ENCODE data around the gene MRPL36.
A peak's percentile ranks its signal among the peaks of the same experiment; 100 is the strongest.
"Not testable (repeated sequence)": the region's sequence is repeated elsewhere in the genome, so short reads cannot be mapped to it uniquely, and the experiment has no call there.

The MRPL36 gene

GRCh38 chr5:1799602-1800471, at the start of gene MRPL36:
MRPL36 (minus strand) TSS chr5:1799837; CDS start chr5:1798935, 902 bp downstream.
- DNase-seq: peak; percentile 86

GRCh38 chr5:1847611-1848010, 48.0 kb upstream of the MRPL36 start:
- no peak for DNase-seq

- DNase-seq: no peak
Measured at GRCh38 chr5:1847056-1847455, 47.4 kb upstream of the MRPL36 start.

- DNase-seq: no peak
Measured at GRCh38 chr5:1846583-1846982, 46.9 kb upstream of the MRPL36 start.

- no peak for DNase-seq
Measured at GRCh38 chr5:1845696-1846095, 46.1 kb upstream of the MRPL36 start.

DNA sequence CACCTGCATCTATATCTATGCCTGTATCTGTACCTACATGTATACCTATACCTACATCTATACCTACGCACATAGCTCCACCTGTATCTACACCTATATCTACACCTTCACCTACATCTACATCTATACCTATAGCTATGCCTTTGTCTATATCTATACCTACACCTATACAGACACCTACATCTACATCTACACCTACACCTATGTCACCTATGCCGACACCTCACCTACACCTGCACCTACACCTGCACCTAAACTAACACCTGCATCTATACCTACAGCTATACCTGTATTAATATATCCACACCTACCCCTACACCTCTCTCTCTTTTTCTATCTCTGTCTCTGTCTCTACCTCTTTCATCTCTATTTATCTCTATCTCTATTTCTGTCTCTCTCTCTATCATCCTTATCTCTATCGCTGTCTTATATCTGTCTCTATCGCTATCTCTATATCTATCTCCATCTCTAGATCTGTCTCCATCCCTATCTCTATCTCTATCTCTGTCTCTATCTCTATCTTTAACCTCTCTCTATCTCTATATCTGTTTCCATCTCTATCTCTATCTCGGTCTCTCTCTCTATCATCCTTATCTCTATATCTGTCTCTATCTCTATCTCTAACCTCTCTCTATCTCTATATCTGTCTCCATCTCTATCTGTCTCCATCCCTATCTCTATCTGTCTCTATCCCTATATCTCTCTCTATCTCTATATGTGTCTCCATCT, 45.2 kb upstream of the MRPL36 start:
- DNase-seq: no peak

DNA sequence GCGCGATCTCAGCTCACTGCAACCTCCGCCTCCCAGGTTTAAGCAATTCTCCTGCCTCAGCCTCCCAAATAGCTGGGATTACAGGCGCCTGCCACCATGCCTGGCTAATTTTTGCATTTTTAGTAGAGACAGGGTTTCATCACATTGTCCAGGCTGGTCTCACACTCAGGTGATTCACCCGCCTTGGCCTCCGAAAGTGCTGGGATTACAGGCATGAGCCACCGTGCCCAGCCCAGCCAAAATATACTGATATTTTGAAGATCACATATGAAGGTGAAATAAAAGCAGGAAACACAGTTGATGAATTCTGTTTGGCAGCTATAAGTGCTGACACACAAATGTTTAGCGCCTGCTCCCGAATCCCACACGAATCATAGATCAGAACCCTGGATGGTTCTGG, 44.1 kb upstream of the MRPL36 start:
- DNase-seq: not testable (repeated sequence)

- no peak for DNase-seq
Measured at GRCh38 chr5:1842004-1842819, 42.6 kb upstream of the MRPL36 start.

- no peak for DNase-seq
Measured at GRCh38 chr5:1840741-1841521, 41.3 kb upstream of the MRPL36 start.

DNA sequence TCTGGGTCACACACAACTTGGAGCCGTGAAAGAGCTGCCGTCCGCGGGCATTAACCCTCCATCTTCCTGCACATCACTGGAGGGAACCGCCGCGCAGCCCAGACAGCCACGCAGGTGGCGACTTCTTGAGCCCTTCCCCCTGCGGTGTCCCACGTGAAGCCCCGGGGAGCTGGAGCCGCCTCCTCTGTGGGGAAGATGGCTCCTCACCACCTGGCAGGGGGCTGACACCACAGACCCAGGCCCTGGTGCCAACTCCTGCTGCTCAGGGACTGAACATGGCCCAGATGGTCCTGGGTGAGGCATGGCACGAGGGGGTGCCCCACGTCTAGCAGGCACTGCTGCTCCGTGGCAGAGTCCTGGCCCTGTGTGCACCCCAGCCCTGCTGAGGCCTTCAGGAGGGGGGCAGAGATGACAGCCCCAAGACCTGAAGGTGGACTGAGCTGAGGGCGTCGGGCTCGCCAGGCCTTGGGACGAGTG, 40.5 kb upstream of the MRPL36 start:
- no peak for DNase-seq

- DNase-seq: no peak
Measured at GRCh38 chr5:1838013-1838412, 38.4 kb upstream of the MRPL36 start.

DNA sequence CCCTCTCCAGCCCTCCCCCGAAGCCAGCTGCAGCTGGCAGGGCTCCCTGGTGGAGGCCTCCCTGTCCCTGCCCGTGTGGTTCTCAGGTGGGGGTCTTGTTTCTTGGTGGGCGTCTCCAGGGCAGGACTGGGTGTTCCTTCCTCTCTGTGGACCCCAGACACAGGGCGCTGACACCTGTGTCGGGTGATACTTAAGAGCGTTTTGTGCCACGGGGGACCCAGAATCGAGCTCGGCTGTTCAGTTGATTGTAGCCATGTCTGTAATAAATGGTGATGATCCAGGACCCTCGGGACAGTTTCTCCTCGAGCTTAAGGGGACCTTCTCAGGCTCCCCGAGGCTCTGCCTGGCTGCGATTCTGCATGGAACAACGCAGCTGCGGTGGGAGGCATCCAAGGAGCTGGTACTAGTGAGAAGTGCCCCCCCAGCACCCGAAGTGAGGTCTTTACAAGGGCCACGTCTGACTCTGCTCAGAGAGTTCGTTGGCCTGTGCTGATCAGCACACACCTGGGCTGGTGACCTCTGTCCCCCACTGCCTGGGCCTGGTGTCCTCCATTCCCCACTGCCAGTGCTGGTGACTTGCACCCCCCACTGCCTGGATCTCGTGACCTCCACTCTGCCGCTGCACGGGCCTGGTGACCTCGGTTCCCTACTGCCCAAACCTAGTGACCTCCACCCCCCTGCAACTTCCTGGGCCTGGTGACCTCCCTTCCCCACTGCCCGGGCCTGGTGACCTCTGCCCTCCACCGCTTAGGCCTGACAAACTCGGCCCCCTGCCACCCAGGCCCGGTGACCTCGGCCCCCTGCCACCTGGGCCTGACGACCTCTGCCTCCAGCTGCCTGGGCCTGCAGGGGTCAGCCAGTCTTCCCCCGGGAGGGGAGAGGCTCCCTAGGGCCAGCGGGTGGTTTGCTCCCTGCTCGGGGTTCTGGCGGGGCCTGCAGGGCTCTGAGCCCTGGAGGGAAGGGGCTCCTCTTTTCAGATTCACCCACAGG, 37.5 kb upstream of the MRPL36 start:
- DNase-seq: no peak

DNA sequence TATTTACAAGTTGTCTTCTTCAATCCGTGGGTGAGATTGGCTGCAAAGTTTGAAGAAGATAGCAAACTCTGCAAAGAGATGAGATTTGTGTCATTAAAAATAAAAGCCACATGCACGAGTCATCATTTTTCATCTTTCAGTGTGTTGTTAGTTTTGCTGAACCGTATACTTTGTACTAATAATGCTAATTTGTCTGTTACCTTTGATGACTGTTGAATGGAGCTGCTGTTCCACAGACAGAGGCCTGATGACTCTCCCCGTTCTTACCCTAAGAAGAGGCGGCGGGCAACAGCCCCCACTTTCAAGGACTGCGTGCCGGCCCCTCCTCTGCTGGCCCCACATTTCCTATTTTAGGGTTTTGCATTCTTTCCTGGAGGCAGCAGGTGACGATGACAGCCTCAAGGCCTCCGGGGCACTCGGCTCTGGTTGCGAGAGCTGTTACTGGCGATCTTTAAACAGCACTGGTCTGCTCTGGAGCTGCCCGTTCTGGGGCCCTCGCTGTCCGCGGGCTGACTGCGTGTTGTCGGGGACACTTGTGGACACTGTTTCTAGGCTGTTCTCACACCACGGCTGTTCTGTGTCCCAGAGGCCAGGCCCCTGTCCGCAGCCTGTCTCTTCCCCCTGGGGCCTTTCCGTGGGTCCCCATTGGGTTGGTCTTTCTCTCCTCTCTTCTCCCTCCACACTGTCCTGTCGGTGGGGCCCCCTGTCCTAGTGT, 36.7 kb upstream of the MRPL36 start:
- DNase-seq: no peak

- no peak for DNase-seq
Measured at GRCh38 chr5:1835431-1835830, 35.8 kb upstream of the MRPL36 start.

GRCh38 chr5:1834721-1835429, 35.2 kb upstream of the MRPL36 start:
- DNase-seq: no peak

- no peak for DNase-seq
Measured at GRCh38 chr5:1834022-1834551, 34.5 kb upstream of the MRPL36 start.

DNA sequence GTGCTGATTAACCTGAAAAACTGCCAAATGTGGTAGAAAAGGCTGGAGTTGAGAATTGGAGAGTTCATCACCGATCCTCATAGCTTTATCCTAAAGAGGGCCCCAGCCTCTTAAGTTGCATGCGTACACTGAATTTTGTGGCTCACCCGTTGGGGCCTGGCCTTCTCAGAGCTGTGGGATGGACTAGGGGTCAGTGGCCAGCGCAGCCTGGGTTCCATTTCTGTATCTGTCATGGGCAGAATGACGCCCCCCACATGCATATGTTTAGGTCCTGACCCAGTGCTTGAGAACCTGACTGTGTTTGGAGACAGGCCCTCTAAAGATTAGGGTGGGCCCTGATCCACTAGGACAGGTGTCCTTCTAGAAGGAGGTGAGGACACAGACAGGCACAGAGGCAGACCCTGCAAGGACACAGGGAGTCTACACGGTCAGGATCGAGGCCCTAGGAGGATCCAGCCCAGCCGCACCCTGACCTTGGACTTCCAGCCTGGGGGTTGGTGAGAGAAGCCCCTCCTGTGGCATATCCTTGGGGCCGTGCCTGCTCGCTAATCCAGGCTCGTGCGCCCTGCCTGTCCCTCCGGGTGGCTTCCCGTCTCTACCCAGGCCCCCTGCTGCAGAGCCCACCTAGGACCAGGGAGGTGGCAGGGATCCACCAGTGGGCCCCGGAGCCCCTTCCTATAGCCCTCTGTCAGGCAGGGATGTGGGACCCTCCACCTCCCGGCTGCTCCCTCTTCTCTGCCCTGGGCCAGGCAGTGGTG, 33.8 kb upstream of the MRPL36 start:
- DNase-seq: no peak

GRCh38 chr5:1832511-1833250, 33.0 kb upstream of the MRPL36 start:
- no peak for DNase-seq
